HT1080 (cell line): ENCODE data around the gene PPP2R2C. TPM values are rescaled to one million over a fixed set of nuclear protein-coding genes. Genes with fewer than 3 reads are reported as not detected.
A peak's percentile ranks its signal among the peaks of the same experiment; 100 is the strongest.

Source experiments
- DNase-seq: peaks from one replicate; pipeline ENCODE4 v3.0.0-alpha.2; 2015; ENCODE audit warnings: low read depth
- total RNA-seq: library from RNA; depleted of rRNA; stranded (reverse); fragments of >200 nt; shearing (Covaris generic); gene quantifications from 2 replicates; pipeline ENCODE4 v1.2.3, GENCODE V29; 2014

PPP2R2C gene
- total RNA-seq, 1 experiment from 2014 or later, result 31.7 TPM

- no peak for DNase-seq
Observed at GRCh38 chr4:6469898-6470501, 2.4 kb downstream of the PPP2R2C start.

GRCh38 chr4:6469144-6469543 lies 3.3 kb downstream of the PPP2R2C start:
- DNase-seq, result no peak

- no peak for DNase-seq
Observed at GRCh38 chr4:6468376-6468775, 4.0 kb downstream of the PPP2R2C start.

GRCh38 chr4:6467600-6467999 lies 4.8 kb downstream of the PPP2R2C start:
- no peak for DNase-seq

- no peak for DNase-seq
Observed at GRCh38 chr4:6466756-6467381, 5.5 kb downstream of the PPP2R2C start.

- no peak for DNase-seq
Observed at GRCh38 chr4:6465955-6466354, 6.5 kb downstream of the PPP2R2C start.

GRCh38 chr4:6464842-6465588 lies 7.4 kb downstream of the PPP2R2C start:
- peak; percentile 89 for DNase-seq

- DNase-seq, result no peak
Observed at GRCh38 chr4:6463311-6464289, 8.8 kb downstream of the PPP2R2C start.

- no peak for DNase-seq
Observed at GRCh38 chr4:6461301-6462165, 10.9 kb downstream of the PPP2R2C start.

GRCh38 chr4:6460876-6461275 lies 11.5 kb downstream of the PPP2R2C start:
- no peak for DNase-seq

- no peak for DNase-seq
Observed at GRCh38 chr4:6458528-6458927, 13.9 kb downstream of the PPP2R2C start.

- no peak for DNase-seq
Observed at GRCh38 chr4:6456450-6456849, 16.0 kb downstream of the PPP2R2C start.

GRCh38 chr4:6454112-6454910 lies 18.1 kb downstream of the PPP2R2C start:
- DNase-seq, result no peak

- no peak for DNase-seq
Observed at GRCh38 chr4:6453688-6453990, 18.8 kb downstream of the PPP2R2C start.

GRCh38 chr4:6452897-6453687 lies 19.3 kb downstream of the PPP2R2C start:
- DNase-seq, result no peak

GRCh38 chr4:6452116-6452896 lies 20.1 kb downstream of the PPP2R2C start:
- DNase-seq, result no peak

GRCh38 chr4:6451309-6451708 lies 21.1 kb downstream of the PPP2R2C start:
- DNase-seq, result no peak

GRCh38 chr4:6450709-6451108 lies 21.7 kb downstream of the PPP2R2C start:
- DNase-seq, result peak; percentile 55
